WTC11 (cell line): ENCODE data around the gene KIAA1671.
"Not testable (repeated sequence)": the region's sequence is repeated elsewhere in the genome, so short reads cannot be mapped to it uniquely, and the experiment has no call there.

Source experiments
- ATF3 ChIP-seq: sonication (generic); formaldehyde crosslinking; conservative IDR thresholded peaks from 2 replicates; pipeline ENCODE4 v1.8.1; 2022; ENCODE audit warnings: mild to moderate bottlenecking, missing genetic modification reagents
- CTCF ChIP-seq: fragments of 200-600 bp; IDR thresholded peaks from 2 replicates; pipeline ENCODE4 v1.8.0; 2022; ENCODE audit warnings: antibody characterized with exemption
- ETV6 ChIP-seq: sonication (generic); formaldehyde crosslinking; IDR thresholded peaks from 2 replicates; pipeline ENCODE4 v1.8.1; 2022; ENCODE audit warnings: mild to moderate bottlenecking, missing genetic modification reagents
- HMGXB4 ChIP-seq: sonication (generic); formaldehyde crosslinking; IDR thresholded peaks from 2 replicates; pipeline ENCODE4 v1.8.1; 2023; ENCODE audit warnings: mild to moderate bottlenecking, moderate library complexity, missing genetic modification reagents
- JUN ChIP-seq: sonication (generic); formaldehyde crosslinking; IDR thresholded peaks from 2 replicates; pipeline ENCODE4 v1.8.0; 2023; ENCODE audit warnings: mild to moderate bottlenecking, missing genetic modification reagents
- MAX ChIP-seq: sonication (generic); formaldehyde crosslinking; IDR thresholded peaks from 2 replicates; pipeline ENCODE4 v1.8.0; 2022; ENCODE audit warnings: mild to moderate bottlenecking, missing genetic modification reagents
- NFYB ChIP-seq: sonication (generic); formaldehyde crosslinking; conservative IDR thresholded peaks from 2 replicates; pipeline ENCODE4 v1.8.0; 2022; ENCODE audit warnings: low read depth, missing genetic modification reagents
- PREB ChIP-seq: sonication (generic); formaldehyde crosslinking; IDR thresholded peaks from 2 replicates; pipeline ENCODE4 v1.8.1; 2022; ENCODE audit warnings: mild to moderate bottlenecking, missing genetic modification reagents, moderate library complexity, borderline replicate concordance
- SP1 ChIP-seq: sonication (generic); formaldehyde crosslinking; conservative IDR thresholded peaks from 2 replicates; pipeline ENCODE4 v1.8.1; 2022; ENCODE audit warnings: missing genetic modification reagents
- STAT6 ChIP-seq: sonication (generic); formaldehyde crosslinking; conservative IDR thresholded peaks from 2 replicates; pipeline ENCODE4 v1.8.1; 2023; ENCODE audit warnings: mild to moderate bottlenecking, low read depth, missing genetic modification reagents, moderate library complexity
- ZNF138 ChIP-seq: sonication (generic); formaldehyde crosslinking; conservative IDR thresholded peaks from 2 replicates; pipeline ENCODE4 v1.8.1; 2022; ENCODE audit warnings: mild to moderate bottlenecking, moderate library complexity, missing genetic modification reagents
- ZNF317 ChIP-seq: sonication (generic); formaldehyde crosslinking; IDR thresholded peaks from 2 replicates; pipeline ENCODE4 v1.8.1; 2023; ENCODE audit warnings: low read depth, mild to moderate bottlenecking, moderate library complexity, missing genetic modification reagents, borderline replicate concordance

- not testable (repeated sequence) for TF ChIP-seq ATF3 (CRISPR knock-in tag); ETV6 (CRISPR knock-in tag); NFYB (CRISPR knock-in tag); CTCF; PREB; MAX; SP1 (CRISPR knock-in tag); STAT6 (CRISPR knock-in tag); HMGXB4 (CRISPR knock-in tag); JUN (CRISPR knock-in tag); ZNF138 (CRISPR knock-in tag); ZNF317 (CRISPR knock-in tag)
These were observed 278.2 kb downstream of the KIAA1671 start for GRCh38 chr22:25230760-25231159.
